Measurements from ENCODE around the gene ATP10D. TPM values are rescaled to one million over a fixed set of nuclear protein-coding genes. Genes with fewer than 3 reads are reported as not detected.

The ATP10D gene
- total RNA-seq, 1 experiment from 2014 or later, result 3.8 TPM

GRCh38 chr4:47567511-47567910 lies 82.4 kb downstream of the ATP10D start:
- H4K91ac ChIP-seq (ENCODE audit: insufficient read length, low read depth, low read length), result no peak overlapping the region
- no peak overlapping the region for H2BK120ac ChIP-seq (ENCODE audit: low read depth, low read length, poor library complexity, severe bottlenecking)
- H3K23me2 ChIP-seq (ENCODE audit: insufficient read length, low read depth, low read length, poor library complexity, severe bottlenecking), result no peaks in the 10 kb centered on the region
- no peak overlapping the region for H3K4ac ChIP-seq (ENCODE audit: low read depth, low read length)
- H3K27ac ChIP-seq (ENCODE audit: insufficient read length, low read depth, low read length), result no peak overlapping the region
- no peak overlapping the region for H3T11ph ChIP-seq (ENCODE audit: low read length)
- H4K8ac ChIP-seq (replicated peaks; ENCODE audit: insufficient read length, low read depth, low read length), result no peak overlapping the region
- no peak overlapping the region for H2BK20ac ChIP-seq (ENCODE audit: low read depth, low read length, poor library complexity, severe bottlenecking)
- DNase-seq, result no peak
- H3K23ac ChIP-seq (ENCODE audit: insufficient read length, low read depth, low read length), result no peak overlapping the region
- no peaks in the 10 kb centered on the region for H3K9me3 ChIP-seq (ENCODE audit: control insufficient read depth, low read depth, low read length)
- H3K4me1 Mint-ChIP-seq, result peaks cover 0 to 4% of the 10 kb centered on the region in 2 experiments; a peak in 2 of 4 replicates
- H4K20me1 ChIP-seq (ENCODE audit: control insufficient read depth, insufficient read depth, insufficient read length), result no peaks in the 10 kb centered on the region
- H3K56ac ChIP-seq (ENCODE audit: insufficient read length, low read depth, low read length), result no peak overlapping the region
- H3K27me3 ChIP-seq (ENCODE audit: insufficient read depth, low read length), result no peaks in the 10 kb centered on the region
- no peak overlapping the region for H4K5ac ChIP-seq (ENCODE audit: insufficient read length, low read depth, low read length)
- H3K4me1 ChIP-seq (ENCODE audit: insufficient read depth, low read length), result no peaks in the 10 kb centered on the region
- H3K9ac ChIP-seq (ENCODE audit: extremely low read depth, insufficient read length, low read length), result no peak overlapping the region
- no peak overlapping the region for H3K18ac ChIP-seq (ENCODE audit: insufficient read length, low read depth, low read length)
- H2BK15ac ChIP-seq (ENCODE audit: low read depth, low read length), result no peak overlapping the region
- no peak overlapping the region for H2BK12ac ChIP-seq (ENCODE audit: insufficient read length, low read depth, low read length)
- no peaks in the 10 kb centered on the region for H3K79me1 ChIP-seq (ENCODE audit: insufficient read depth, low read depth, low read length, poor library complexity, severe bottlenecking)
- no peak overlapping the region for H3K4me3 Mint-ChIP-seq
- no peak overlapping the region for H3K4me2 ChIP-seq (ENCODE audit: insufficient read depth, insufficient read length, low read length)
- no peak for TF ChIP-seq CTCF (conservative IDR thresholded peaks at IDR 0.05)
- no peaks in the 10 kb centered on the region for H3K27me3 Mint-ChIP-seq (ENCODE audit: low read depth)
- no peak overlapping the region for H2AFZ ChIP-seq (ENCODE audit: low read length)
- H3K14ac ChIP-seq (ENCODE audit: insufficient read depth, low read length), result no peak overlapping the region
- H2BK5ac ChIP-seq (ENCODE audit: insufficient read length, low read length), result no peak overlapping the region
- no peak overlapping the region for H2AK5ac ChIP-seq (ENCODE audit: insufficient read length, low read length)
- H3K9me3 Mint-ChIP-seq, result no peaks in the 10 kb centered on the region
- H3K27ac Mint-ChIP-seq, result no peak overlapping the region
- no CpG with 5 or more reads among the region's 1 CpG for WGBS (ENCODE audit: extremely low coverage, insufficient read length, low lambda C conversion rate)
- no peaks in the 10 kb centered on the region for H3K36me3 Mint-ChIP-seq (ENCODE audit: insufficient read depth in 1 of 3, low read depth in 3 of 3)
- no peaks in the 10 kb centered on the region for H3K79me2 ChIP-seq (ENCODE audit: insufficient read depth, low read length)
